CD4-positive, alpha-beta T cell treated with Interleukin-17A for 1 hour (primary cell): ENCODE measurements around the gene PECR.

ENCODE experiments used
- DNase-seq: peaks from one replicate; pipeline ENCODE4 v3.0.0-alpha.2; 2020

PECR gene

GRCh38 chr2:216081487-216082116 is at the start of gene PECR, which contains the start of gene TMEM169:
TSS of gene PECR (minus strand) at chr2:216081809. CDS start at chr2:216081741, 68 bp downstream.
TSS of gene TMEM169 (plus strand) at chr2:216081919. CDS start at chr2:216095964, 14,045 bp downstream.
- DNase-seq = peak; percentile 74

- DNase-seq = no peak
These were observed 48.9 kb upstream of the PECR start for GRCh38 chr2:216130346-216130971.

GRCh38 chr2:216126943-216127342 is 45.3 kb upstream of the PECR start:
- DNase-seq = no peak

GRCh38 chr2:216121255-216121654 is 39.6 kb upstream of the PECR start:
- no peak for DNase-seq

GRCh38 chr2:216119986-216120385 is 38.4 kb upstream of the PECR start:
- no peak for DNase-seq

GRCh38 chr2:216119146-216119545 is 37.5 kb upstream of the PECR start:
- DNase-seq = no peak

GRCh38 chr2:216118474-216118873 is 36.9 kb upstream of the PECR start:
- DNase-seq = no peak

- no peak for DNase-seq
These were observed 36.1 kb upstream of the PECR start for GRCh38 chr2:216117561-216118340.

- DNase-seq = no peak
These were observed 34.8 kb upstream of the PECR start for GRCh38 chr2:216116418-216116817.

GRCh38 chr2:216114714-216115531 is 33.3 kb upstream of the PECR start:
- DNase-seq = peak; percentile 98

- DNase-seq = no peak
These were observed 32.7 kb upstream of the PECR start for GRCh38 chr2:216114382-216114713.

- DNase-seq = no peak
These were observed 32.0 kb upstream of the PECR start for GRCh38 chr2:216113572-216113971.

- DNase-seq = no peak
These were observed 31.3 kb upstream of the PECR start for GRCh38 chr2:216112926-216113325.

GRCh38 chr2:216111122-216111521 is 29.5 kb upstream of the PECR start:
- no peak for DNase-seq

GRCh38 chr2:216110620-216111019 is 29.0 kb upstream of the PECR start:
- DNase-seq = no peak

- peak; percentile 43 for DNase-seq
These were observed 28.5 kb upstream of the PECR start for GRCh38 chr2:216109962-216110614.

- DNase-seq = peak; percentile 98
These were observed 27.6 kb upstream of the PECR start, which contains the start of gene XRCC5 for GRCh38 chr2:216108967-216109921. TSS of gene XRCC5 (plus strand) at chr2:216109348. CDS start at chr2:216109437, 89 bp downstream.

- DNase-seq = no peak
These were observed 26.8 kb upstream of the PECR start for GRCh38 chr2:216108310-216108966.

- no peak for DNase-seq
These were observed 26.2 kb upstream of the PECR start for GRCh38 chr2:216107760-216108159.

GRCh38 chr2:216107320-216107719 is 25.7 kb upstream of the PECR start:
- DNase-seq = no peak

- DNase-seq = no peak
These were observed 23.1 kb upstream of the PECR start for GRCh38 chr2:216104691-216105090.
